ENCODE results near the gene CAPRIN1. TPM values are rescaled to one million over a fixed set of nuclear protein-coding genes. Genes with fewer than 3 reads are reported as not detected.

CAPRIN1 gene
- total and polyA plus RNA-seq, 10 of the 15 experiments (the other 5 are each of a cell fraction or from before 2014, with no cell fraction given): 50.4 to 228 (median 191) TPM

- TF ChIP-seq RAD51 (IDR thresholded peaks at IDR 0.05): no peak
Measured at GRCh38 chr11:34013898-34014571, 37.5 kb upstream of the CAPRIN1 start (continued).

DNA sequence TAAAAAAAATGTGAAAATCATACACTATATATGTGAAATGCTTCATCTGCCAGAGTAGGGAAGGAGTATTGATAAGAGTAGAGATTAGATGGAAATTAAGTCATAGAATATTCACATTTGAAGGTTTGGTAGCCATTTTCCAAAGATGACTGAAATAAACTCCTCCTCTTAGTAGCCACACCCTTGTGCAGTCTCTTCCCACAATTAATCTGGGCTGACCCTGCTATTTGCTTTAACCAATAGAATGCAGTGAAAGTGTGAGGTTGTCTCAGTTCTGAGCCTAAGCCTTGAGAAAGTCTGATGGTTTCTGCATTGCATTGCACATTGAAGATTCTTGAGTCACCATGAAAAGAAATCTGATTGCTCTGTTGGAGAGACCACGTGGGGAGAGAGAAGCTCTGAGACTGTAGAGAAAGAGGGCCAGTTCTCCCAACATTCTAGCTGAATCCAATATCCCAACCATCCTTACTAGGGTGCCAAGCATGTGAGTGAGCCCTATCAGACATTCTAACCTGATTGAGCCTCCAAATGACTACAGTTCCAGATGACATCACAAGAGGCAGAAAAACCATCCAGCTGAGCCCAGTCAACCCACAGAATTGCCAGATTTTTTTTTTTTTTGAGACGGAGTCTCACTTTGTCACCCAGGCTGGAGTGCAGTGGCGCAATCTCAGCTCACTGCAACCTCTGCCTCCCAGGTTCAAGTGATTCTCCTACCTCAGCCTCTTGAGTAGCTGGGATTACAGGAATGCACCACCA lies 29.4 kb upstream of the CAPRIN1 start:
- no peak for DNase-seq (ENCODE audit: low read depth, low spot score)
- no peak overlapping the region for H3K27ac ChIP-seq (ENCODE audit: control insufficient read depth, insufficient read depth)
- no peak overlapping the region for H3K4me3 ChIP-seq
- no peaks in the 10 kb centered on the region for H3K27me3 ChIP-seq (replicated peaks in 1 of 2; ENCODE audit: control insufficient read depth in 2 of 2, insufficient read depth in 2 of 2, low read length in 1 of 2)
- in situ Hi-C loops (cut with MboI): no loop called here
- SMC1A ChIA-PET (ENCODE audit: uncharacterized antibody, unreplicated experiment): no interaction called here
- BruUV-seq (replicated peaks): no TSS peak
- no peak overlapping the region for H3K4me2 ChIP-seq (ENCODE audit: control insufficient read depth, insufficient read depth)
- no peaks in the 10 kb centered on the region; the same call in 2 of the 3 replicates for H3K9me3 ChIP-seq (replicated peaks; ENCODE audit: control insufficient read depth, insufficient read depth, low read length)
- RAD21 ChIA-PET (ENCODE audit: unreplicated experiment): no interaction called here
- intact Hi-C loops (cut with micrococcal nuclease; ENCODE audit: unreplicated experiment): no loop called here
- H2AFZ ChIP-seq (ENCODE audit: control insufficient read depth, low read depth, low read length): no peak overlapping the region
- no peak for FAIRE-seq
- no peak overlapping the region for H3K9ac ChIP-seq (ENCODE audit: control insufficient read depth, insufficient read depth, low read length)
- TF ChIP-seq TCF7 (IDR thresholded peaks at IDR 0.05; ENCODE audit: borderline replicate concordance): no peak
- TF ChIP-seq SREBF1 (IDR thresholded peaks at IDR 0.05; ENCODE audit: low read length): no peak
- TF ChIP-seq TAF1 (IDR thresholded peaks at IDR 0.05; ENCODE audit: borderline replicate concordance, low read depth, low read length): no peak
- TF ChIP-seq NFYA (IDR thresholded peaks at IDR 0.05; ENCODE audit: borderline replicate concordance, low read depth, low read length): no peak
- TF ChIP-seq CREM (IDR thresholded peaks at IDR 0.05; ENCODE audit: low read depth): no peak
- TF ChIP-seq, protein P1, sequence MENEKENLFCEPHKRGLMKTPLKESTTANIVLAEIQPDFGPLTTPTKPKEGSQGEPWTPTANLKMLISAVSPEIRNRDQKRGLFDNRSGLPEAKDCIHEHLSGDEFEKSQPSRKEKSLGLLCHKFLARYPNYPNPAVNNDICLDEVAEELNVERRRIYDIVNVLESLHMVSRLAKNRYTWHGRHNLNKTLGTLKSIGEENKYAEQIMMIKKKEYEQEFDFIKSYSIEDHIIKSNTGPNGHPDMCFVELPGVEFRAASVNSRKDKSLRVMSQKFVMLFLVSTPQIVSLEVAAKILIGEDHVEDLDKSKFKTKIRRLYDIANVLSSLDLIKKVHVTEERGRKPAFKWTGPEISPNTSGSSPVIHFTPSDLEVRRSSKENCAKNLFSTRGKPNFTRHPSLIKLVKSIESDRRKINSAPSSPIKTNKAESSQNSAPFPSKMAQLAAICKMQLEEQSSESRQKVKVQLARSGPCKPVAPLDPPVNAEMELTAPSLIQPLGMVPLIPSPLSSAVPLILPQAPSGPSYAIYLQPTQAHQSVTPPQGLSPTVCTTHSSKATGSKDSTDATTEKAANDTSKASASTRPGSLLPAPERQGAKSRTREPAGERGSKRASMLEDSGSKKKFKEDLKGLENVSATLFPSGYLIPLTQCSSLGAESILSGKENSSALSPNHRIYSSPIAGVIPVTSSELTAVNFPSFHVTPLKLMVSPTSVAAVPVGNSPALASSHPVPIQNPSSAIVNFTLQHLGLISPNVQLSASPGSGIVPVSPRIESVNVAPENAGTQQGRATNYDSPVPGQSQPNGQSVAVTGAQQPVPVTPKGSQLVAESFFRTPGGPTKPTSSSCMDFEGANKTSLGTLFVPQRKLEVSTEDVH (IDR thresholded peaks at IDR 0.05; ENCODE audit: low read depth, partially characterized antibody): no peak
- no peak for TF ChIP-seq MEF2B (IDR thresholded peaks at IDR 0.05; ENCODE audit: partially characterized antibody, poor library complexity, severe bottlenecking)
- no peak for TF ChIP-seq RELB (IDR thresholded peaks at IDR 0.05; ENCODE audit: low read depth)
- TF ChIP-seq GATAD2B (conservative IDR thresholded peaks at IDR 0.05; ENCODE audit: low read depth): no peak
- TF ChIP-seq, protein P2, sequence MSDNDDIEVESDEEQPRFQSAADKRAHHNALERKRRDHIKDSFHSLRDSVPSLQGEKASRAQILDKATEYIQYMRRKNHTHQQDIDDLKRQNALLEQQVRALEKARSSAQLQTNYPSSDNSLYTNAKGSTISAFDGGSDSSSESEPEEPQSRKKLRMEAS (IDR thresholded peaks at IDR 0.05; ENCODE audit: low read depth, low read length): no peak
- TF ChIP-seq EZH2 (IDR thresholded peaks at IDR 0.05; ENCODE audit: borderline replicate concordance, control insufficient read depth, low read depth, low read length): no peak
- TF ChIP-seq SREBF2 (IDR thresholded peaks at IDR 0.05; ENCODE audit: low read length): no peak
- no peak for TF ChIP-seq ZBED1 (IDR thresholded peaks at IDR 0.05; ENCODE audit: borderline replicate concordance)
- TF ChIP-seq SPI1 (IDR thresholded peaks at IDR 0.05; ENCODE audit: borderline replicate concordance, insufficient read depth, low read depth, low read length): no peak
- TF ChIP-seq JUNB (IDR thresholded peaks at IDR 0.05): no peak
- POLR2A ChIA-PET: no interaction called here
- H3K4me1 ChIP-seq (ENCODE audit: control insufficient read depth, insufficient read depth, low read length): no peaks in the 10 kb centered on the region
- H4K20me1 ChIP-seq (ENCODE audit: control insufficient read depth, insufficient read depth): no peaks in the 10 kb centered on the region
- no peaks in the 10 kb centered on the region for H3K79me2 ChIP-seq (ENCODE audit: control insufficient read depth, insufficient read depth, low read length)
- no peaks in the 10 kb centered on the region for H3K36me3 ChIP-seq (ENCODE audit: control insufficient read depth in 2 of 2, insufficient read depth in 2 of 2, low read length in 1 of 2)
- CTCF ChIA-PET: no interaction called here
- no peak for ATAC-seq
- WGBS (ENCODE audit: insufficient coverage, insufficient replicate concordance, low lambda C conversion rate, missing lambda C conversion rate): 50% methylated on average over 2 of the region's 3 CpGs

All from GM12878 (cell line).